Kidney epithelial cell (primary cell): ENCODE data around the gene DLEC1. TPM values are rescaled to one million over a fixed set of nuclear protein-coding genes. Genes with fewer than 3 reads are reported as not detected.

Experiments
- DNase-seq: peaks from one replicate; pipeline ENCODE4 v3.0.0-alpha.2; 2010; ENCODE audit warnings: low read depth
- H3K27me3 ChIP-seq: 2 replicates; pipeline ENCODE4 v1.6.0; 2011; ENCODE audit warnings: low read length; ENCODE audit not compliant: control insufficient read depth, insufficient read depth
- H3K36me3 ChIP-seq: 2 replicates; pipeline ENCODE4 v1.5.1; 2011; ENCODE audit warnings: low read length; ENCODE audit not compliant: control insufficient read depth, insufficient read depth
- H3K4me3 ChIP-seq: 2 replicates; pipeline ENCODE4 v1.5.1; 2011; ENCODE audit warnings: low read depth, mild to moderate bottlenecking, control low read depth, low read length
- total RNA-seq: library from RNA; depleted of rRNA; stranded (reverse); fragments of >200 nt; gene quantifications from 2 replicates; pipeline ENCODE4 v1.2.3, GENCODE V29; 2015
- TF ChIP-seq, protein P1 (sequence below): IDR thresholded peaks from 2 replicates; pipeline ENCODE4 v1.5.1; 2011; ENCODE audit warnings: mild to moderate bottlenecking, moderate library complexity, low read length, control low read depth, inconsistent platforms; ENCODE audit not compliant: insufficient read depth, poor library complexity, severe bottlenecking

Gene DLEC1
- total RNA-seq, 1 donor from 2014 or later, result 0.17 TPM

- TF ChIP-seq, protein P1, sequence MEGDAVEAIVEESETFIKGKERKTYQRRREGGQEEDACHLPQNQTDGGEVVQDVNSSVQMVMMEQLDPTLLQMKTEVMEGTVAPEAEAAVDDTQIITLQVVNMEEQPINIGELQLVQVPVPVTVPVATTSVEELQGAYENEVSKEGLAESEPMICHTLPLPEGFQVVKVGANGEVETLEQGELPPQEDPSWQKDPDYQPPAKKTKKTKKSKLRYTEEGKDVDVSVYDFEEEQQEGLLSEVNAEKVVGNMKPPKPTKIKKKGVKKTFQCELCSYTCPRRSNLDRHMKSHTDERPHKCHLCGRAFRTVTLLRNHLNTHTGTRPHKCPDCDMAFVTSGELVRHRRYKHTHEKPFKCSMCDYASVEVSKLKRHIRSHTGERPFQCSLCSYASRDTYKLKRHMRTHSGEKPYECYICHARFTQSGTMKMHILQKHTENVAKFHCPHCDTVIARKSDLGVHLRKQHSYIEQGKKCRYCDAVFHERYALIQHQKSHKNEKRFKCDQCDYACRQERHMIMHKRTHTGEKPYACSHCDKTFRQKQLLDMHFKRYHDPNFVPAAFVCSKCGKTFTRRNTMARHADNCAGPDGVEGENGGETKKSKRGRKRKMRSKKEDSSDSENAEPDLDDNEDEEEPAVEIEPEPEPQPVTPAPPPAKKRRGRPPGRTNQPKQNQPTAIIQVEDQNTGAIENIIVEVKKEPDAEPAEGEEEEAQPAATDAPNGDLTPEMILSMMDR, result no peak
- no peak for DNase-seq
- Histone ChIP-seq H3K36me3 (no peaks in the 10 kb centered on the region), H3K4me3 (no peak overlapping the region), H3K27me3 (no peaks in the 10 kb centered on the region)
Observed at GRCh38 chr3:38143511-38143910, 104.5 kb downstream of the DLEC1 start.

DNA sequence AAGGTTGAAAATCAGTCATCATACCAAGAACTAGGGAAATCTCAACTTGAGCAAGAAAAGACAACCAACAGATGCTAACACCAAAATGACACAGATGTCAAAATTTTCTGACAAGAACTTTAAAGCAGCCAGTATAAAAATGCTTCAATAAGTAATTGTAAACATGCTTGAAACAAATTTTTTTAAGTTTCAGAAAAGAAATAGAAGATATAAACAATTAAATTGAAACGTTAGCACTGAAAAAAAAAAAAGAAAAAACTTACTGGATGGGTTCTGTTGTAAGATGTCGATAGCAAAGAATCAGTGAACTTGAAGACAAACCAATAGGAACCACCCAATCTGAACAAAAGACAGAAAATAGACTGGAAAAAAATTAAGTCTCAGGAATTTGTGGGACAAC lies 107.5 kb downstream of the DLEC1 start:
- no peak overlapping the region for H3K4me3 ChIP-seq
- no peak for DNase-seq
- TF ChIP-seq, protein P1, result no peak
- no peaks in the 10 kb centered on the region for H3K36me3 ChIP-seq
- no peaks in the 10 kb centered on the region for H3K27me3 ChIP-seq

GRCh38 chr3:38147421-38147820 lies 108.4 kb downstream of the DLEC1 start:
- TF ChIP-seq, protein P1, result no peak
- no peak for DNase-seq
- H3K27me3 ChIP-seq, result no peaks in the 10 kb centered on the region

GRCh38 chr3:38148311-38148882 lies 109.4 kb downstream of the DLEC1 start:
- TF ChIP-seq, protein P1, result no peak
- H3K36me3 ChIP-seq, result no peaks in the 10 kb centered on the region
- no peak for DNase-seq
- H3K4me3 ChIP-seq, result no peak overlapping the region
- H3K27me3 ChIP-seq, result no peaks in the 10 kb centered on the region

More at GRCh38 chr3:38147421-38147820, 108.4 kb downstream of the DLEC1 start:
- H3K36me3 ChIP-seq, result no peaks in the 10 kb centered on the region
- no peak overlapping the region for H3K4me3 ChIP-seq

GRCh38 chr3:38149708-38150107 lies 110.7 kb downstream of the DLEC1 start:
- H3K27me3 ChIP-seq, result no peaks in the 10 kb centered on the region
- DNase-seq, result no peak
- TF ChIP-seq, protein P1, result no peak

More at GRCh38 chr3:38149708-38150107, 110.7 kb downstream of the DLEC1 start:
- no peaks in the 10 kb centered on the region for H3K36me3 ChIP-seq
- no peak overlapping the region for H3K4me3 ChIP-seq
